ENCODE results near the gene KRT79.

KRT79 gene

DNA sequence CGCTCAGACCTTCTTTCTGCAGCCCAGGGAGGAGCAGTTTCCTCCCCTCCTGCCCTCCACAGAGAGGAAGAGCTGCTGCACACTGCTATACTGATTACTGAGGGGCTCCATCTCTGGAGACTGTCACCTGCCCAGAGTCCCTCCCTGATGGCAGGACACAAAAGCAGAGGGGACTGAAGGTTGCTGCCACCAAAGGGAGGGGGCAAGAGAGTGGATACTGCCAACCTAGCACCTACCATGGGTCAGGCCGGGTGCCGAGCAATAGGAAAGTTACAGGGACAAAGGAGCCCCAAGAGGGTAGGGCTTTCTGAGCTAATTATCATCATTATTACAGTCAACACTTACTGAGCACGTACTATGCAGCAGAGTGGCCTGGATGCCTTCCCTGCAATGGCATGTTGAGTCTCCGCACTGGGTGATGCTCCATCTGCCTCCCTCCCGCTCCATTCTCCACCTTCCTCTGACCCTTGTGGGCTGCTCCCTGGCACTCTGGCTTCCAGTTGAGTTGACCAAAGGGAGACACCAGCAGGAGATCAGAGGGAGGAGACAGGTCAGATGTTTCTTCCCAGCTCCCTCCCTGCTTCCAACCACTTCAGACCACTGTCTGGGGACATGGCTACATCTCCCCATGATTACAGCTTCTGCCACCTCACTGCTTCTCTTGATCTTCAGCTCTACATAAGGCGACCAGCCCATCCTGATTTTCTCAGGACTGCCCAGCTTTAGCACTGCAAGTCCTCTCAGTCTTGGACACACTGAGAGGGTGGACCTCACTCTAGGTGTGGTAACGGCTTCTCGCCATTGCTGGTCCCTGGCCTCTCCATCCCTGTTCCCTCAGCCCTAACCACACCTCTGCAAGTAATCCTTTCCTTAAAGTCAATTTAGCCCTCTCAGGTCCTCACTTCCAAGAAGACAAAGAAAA, 2.6 kb upstream of the KRT79 start:
- in situ Hi-C loops (cut with MboI; ENCODE audit: low sequenced_read_pairs), result no loop called here

DNA sequence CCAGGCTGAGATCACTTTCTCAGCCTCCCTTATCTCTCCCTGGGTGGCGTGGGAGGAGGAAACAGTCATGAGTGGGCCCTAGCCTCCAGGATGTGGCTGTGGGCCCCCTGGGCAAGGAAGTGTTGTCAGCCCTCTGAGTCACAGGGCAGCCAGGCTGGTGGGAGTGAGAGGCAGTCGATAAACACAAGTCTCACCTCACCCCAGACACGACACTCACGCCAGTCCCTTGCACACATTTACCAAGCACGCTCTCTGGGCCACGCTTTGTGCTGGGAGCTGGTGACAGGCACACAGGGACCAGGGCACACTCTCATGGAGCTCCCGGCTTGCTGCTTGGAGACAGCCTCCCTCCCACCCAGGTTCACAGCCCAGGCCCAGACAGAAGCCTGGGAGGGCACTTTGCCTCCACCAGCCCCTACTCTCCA, 1.9 kb upstream of the KRT79 start:
- in situ Hi-C loops (cut with MboI; ENCODE audit: low sequenced_read_pairs), result no loop called here

DNA sequence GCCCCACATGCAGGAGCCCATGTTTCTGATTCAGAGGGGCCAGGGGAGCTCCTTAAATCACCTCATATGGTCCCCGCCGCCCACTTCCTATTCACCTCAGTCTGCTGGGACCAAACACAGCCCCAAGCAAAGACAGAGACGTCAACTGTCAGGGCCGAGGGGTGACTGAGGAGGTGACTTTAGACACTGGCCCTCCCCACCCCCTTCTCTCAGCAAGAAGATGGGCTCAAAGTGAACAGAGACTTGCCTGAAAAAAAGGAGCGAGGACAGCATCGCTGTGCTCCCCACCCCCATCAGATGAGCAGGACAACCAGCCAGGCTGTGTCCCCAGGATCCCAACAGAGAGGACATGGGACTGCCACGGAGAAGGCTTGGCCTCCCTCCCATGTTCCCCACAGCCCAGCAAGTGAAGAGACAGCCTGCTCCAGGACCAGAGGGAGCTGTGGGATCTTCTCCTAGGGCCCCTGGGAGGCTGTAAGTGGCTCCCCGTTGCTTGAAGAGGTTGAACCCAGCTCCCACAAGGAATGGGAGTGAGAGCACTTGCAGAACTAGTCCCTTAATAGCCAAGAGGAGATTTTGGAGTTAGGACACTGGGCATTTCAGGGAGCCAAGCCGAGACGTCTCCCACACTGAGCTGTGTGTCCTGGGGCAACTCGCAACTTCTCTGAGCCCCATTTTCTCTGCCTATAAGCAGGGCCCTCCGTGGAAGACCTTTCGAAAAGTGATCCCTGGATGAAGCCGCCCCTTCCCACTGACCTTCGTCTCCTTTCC, 1.3 kb upstream of the KRT79 start:
- in situ Hi-C loops (cut with MboI; ENCODE audit: low sequenced_read_pairs), result no loop called here

DNA sequence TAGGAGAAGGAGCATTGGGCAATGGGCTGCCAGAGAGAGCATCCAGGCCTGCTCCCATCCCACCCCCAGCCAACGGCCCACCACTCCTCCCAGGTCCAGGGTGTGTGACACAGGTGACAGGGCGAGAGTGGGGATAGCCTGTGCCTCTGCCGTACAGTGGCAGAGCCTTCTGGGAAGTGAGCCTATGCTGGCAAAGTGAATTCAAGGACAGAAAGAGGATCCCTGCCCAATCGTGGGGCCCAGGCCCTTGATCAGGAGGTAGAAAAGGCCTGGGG, 553 bp upstream of the KRT79 start:
- in situ Hi-C loops (cut with MboI; ENCODE audit: low sequenced_read_pairs), result no loop called here

DNA sequence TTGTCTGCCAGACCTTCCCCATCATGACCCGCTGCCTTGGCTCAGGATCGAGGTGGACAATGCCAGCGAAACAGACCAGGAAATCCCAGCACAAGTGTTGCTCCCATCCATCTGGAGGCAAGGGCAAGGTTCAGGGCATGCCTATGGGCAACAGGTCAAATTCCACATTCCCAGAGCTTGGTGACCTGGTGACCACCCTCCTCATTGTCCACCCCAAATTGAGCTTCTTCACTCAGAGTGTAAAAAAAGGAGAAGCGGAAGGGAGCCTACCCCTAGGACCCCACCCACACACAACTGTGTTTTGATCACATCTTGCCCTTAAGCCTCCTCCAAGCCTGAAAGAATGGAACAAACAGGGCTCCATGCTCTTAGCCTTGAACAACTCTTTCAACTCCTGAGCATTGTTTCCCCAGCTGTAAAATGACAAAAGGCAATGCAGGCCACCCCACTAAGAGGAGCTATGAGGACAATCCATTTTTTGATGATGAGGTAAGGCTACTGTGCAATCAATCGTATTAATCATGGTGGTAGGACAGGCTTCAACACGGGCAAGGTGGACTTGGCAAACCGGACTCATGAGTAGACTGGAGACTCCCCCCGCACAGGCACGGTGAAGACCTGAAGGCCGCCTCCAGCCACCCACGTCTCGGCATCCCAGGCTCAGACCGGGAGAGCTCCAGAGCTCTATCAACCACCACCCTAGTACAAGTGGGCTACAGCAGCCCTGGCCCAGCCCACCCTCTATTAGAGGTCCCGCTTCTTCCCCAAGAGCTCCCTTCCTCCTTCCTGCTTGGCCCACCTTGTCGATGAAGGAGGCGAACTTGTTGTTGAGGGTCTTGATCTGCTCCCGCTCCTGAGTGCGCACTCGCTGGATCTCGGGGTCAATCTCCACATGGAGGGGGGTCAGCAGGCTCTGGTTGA, 866 bp downstream of the KRT79 start:
- in situ Hi-C loops (cut with MboI; ENCODE audit: low sequenced_read_pairs), result no loop called here

DNA sequence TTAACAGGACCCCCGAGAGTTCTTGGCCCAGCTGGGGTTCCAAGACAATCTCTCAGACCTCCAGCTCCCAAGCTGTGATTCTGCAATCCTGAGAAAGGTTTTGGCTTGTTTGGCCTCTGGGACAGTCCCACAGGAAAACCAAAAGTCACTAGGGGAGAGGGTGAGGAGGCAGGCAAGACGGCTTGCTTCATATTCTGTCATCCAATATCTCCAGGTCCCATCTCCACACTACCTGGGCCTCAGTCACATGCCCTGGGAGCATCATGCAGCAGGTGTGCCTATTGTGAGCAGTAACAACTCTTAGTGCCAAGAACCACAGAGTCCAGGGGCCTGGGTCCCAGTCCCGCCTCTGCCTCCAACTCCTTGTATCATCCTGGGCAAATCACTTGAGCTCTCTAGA, 1.7 kb downstream of the KRT79 start:
- in situ Hi-C loops (cut with MboI; ENCODE audit: low sequenced_read_pairs), result no loop called here

DNA sequence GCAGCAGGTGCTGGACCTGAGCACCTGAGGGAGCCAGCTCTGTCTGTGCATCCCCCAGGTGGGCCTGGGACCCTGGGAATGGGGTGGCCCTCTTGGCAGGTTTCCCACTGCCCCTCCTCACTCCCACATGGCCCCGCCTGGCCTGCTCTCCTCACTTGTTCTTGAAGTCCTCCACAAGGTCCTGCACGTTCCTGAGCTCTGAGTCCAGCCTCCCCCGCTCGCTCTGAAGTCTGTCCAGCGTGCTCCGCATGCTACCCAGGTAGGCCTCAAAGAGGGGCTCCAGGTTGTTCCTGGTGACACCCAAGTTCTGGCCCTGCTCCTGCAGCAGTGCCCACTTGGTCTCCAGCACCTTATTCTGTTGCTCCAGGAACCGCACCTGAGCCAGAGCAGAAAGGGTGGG, 2.9 kb downstream of the KRT79 start:
- in situ Hi-C loops (cut with MboI; ENCODE audit: low sequenced_read_pairs), result no loop called here

DNA sequence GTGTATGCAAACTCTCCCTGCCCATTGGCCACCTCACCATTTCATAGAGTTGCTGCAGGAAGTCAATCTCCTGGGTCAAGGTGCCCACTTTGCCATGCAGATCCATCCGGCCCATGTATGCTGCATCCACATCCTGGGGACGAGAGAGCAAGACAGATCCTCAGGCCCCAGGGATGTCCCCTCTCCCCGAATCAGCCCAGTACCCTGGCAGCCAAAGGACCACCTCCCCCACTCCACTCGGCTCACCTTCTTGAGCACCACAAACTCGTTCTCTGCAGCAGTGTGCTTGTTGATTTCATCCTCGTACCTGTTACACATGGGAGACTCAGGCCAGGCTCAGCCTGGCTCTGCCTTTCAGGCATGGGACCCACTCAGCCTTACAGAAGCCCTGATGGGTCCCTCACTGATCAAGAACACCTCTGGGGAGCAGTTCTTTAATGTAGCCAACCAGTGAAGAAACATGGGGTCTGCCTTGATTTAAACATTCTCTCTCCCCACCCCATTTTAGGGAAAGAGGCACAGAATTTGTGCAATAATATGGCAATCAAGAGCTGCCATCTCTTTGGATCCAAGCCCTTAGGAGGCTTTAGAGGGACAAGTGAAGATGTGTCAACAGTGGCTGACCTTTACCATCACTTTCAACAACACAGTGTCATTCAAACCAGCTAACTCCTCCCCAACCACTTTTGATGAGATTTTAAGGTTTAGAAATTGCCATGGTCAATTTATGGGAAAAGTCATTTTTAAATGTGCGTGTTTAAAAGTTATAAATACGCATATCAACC, 3.9 kb downstream of the KRT79 start:
- in situ Hi-C loops (cut with MboI; ENCODE audit: low sequenced_read_pairs), result no loop called here

DNA sequence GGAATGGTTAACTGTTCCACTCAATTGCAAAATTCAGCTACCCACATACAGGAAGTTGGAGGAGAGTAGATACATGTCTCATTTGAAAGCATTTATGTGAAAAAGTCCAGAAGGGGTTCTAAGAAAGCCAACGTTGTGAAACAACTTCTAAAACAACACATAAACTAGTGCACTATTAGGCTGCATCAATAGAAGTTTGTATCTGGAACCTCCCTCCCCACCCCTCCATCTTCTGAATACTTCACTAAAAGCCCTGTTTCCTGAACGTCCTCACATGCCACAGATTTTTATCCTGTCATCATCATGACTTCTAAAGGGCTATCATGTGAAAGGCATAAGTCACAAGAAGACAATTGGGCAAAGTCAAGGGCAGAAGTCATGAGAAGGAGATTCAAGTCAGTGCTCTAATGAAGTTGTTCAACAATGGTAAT, 5.5 kb downstream of the KRT79 start:
- in situ Hi-C loops (cut with MboI; ENCODE audit: low sequenced_read_pairs), result no loop called here

DNA sequence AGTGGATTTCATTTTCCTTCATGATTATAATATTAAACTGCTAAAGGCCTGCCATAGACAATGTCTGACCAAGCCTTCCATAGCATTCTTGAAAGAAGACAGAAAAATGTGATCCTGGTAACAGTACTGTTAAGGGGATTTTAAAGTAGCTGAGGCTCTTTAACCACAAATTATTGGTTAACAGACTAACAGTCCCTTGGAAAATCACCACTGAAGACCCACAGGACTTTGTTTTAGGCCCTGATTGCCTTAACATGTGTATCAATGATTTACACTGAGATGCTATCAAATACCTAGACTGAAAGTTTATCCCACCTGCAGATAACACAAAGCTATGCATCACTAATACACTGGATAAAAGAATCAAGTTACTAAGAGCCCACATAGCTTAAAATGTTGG, 6.0 kb downstream of the KRT79 start:
- in situ Hi-C loops (cut with MboI; ENCODE audit: low sequenced_read_pairs), result no loop called here

DNA sequence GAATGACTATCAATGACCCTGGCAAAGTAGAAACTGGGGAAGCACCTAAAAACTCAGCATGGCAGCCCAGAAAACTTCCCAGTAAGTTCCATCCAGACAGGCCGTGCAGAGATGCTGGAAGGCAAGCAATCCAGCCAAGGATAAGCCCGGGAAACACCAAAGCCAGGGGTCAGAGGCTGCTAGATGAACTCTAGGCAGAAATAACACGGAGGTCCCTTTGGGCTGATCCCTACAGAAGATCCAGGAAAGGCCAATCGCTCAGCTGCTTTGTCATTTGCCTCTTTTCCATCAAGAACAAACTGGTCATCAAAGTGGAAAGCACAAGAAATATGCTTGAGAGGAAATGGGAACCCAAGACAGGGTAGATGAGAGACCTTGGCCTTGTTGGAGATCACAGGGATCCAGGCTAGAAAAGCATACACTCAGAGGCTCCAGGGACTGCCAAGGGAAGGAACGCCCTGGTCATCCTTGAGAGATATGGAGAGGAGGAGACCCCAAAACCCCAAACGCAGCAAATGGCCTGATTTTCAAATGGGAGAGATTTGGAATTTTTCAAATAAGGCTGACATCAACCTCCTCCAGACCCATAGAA, 6.5 kb downstream of the KRT79 start:
- in situ Hi-C loops (cut with MboI; ENCODE audit: low sequenced_read_pairs), result no loop called here

DNA sequence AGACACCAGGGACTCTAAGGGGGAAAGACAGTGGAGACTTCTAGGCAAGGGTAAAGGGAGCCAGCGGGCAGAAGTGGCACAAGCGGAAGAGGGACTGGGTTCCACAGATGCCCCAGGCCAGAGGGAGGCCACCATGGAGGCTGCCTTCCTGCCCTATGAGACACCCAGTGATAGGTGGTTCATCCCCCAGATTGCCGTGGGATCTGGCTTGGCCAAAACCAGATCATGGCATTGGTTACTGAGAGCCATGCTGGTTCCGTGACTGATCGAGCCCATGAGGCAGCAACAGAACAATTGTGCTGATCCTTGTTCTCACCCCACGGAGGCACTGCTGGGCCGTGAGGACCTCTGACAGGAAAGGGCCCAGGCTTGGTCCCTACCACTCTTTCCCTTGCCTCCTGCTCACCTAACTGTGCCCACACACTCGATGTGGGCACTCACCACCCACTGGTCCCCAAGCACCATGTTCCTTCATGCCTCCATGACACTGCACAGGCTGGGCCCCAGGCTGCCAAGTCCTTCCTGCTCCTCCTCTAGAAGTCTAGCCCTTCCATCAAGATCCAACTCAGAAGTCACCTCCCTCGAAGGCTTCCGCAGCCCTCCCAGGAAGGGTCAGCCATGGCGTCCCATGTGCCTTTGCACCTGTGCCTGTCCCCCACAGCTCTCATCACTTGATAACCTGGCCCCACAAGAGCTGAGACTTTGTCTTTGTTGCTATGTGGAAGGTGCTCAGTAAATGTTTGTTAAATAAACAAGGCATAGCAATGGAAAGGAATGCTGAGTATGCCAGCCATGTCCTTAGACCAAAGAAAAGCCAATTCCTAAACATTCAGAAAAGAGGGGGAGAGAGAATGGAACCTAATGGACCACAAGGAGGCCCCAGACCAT, 7.3 kb downstream of the KRT79 start:
- in situ Hi-C loops (cut with MboI; ENCODE audit: low sequenced_read_pairs), result no loop called here

DNA sequence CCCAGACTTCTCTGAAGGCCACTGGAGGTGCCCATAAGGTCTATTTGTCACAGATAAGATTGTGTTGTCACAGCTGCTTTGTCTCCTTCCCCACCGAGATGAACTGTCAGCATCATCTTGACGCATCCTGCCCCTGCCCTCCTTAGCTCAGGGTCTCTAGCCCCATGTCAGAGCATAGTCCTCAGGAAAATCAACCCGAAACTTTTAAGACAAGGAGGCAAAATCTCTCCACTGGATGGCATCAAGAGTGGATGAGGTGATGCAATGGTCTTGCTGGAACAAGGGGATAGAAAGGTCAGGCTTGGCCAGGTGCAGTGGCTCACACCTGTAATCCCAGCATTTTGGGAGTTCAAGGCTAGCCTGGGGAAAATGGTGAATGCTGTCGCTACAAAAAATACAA, 8.2 kb downstream of the KRT79 start:
- in situ Hi-C loops (cut with MboI; ENCODE audit: low sequenced_read_pairs), result no loop called here

DNA sequence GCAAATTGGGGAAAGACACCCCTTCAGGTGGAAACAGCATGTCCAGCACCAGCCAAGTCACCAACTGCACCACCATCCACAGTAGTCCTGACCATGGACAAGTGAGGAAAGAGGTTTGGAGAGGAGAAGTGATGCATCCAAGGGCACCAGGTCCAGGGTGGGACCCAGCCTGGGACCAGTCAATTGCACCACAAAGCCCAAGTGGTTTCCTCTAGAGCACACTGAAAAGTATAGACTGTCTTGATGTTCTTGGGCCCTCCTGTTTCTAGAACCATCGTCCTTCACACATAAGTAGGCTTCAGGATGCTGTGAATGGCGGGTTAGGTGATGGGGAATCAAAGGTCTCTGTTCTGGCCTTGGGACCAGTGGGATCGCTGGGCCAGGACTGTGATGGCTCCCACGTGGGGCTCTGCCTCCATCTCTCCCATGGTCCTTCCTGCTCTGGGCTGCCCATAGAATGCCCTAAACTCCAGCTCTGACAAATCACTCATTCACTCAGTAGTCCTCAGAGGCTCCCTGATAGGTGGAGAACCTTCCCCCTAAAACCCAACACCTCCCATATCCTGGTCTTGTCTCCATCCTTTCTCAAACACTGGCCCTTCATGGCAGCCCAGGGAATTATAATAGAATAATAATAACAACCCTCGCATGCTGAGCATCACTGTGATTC, 9.2 kb downstream of the KRT79 start:
- in situ Hi-C loops (cut with MboI; ENCODE audit: low sequenced_read_pairs), result no loop called here

DNA sequence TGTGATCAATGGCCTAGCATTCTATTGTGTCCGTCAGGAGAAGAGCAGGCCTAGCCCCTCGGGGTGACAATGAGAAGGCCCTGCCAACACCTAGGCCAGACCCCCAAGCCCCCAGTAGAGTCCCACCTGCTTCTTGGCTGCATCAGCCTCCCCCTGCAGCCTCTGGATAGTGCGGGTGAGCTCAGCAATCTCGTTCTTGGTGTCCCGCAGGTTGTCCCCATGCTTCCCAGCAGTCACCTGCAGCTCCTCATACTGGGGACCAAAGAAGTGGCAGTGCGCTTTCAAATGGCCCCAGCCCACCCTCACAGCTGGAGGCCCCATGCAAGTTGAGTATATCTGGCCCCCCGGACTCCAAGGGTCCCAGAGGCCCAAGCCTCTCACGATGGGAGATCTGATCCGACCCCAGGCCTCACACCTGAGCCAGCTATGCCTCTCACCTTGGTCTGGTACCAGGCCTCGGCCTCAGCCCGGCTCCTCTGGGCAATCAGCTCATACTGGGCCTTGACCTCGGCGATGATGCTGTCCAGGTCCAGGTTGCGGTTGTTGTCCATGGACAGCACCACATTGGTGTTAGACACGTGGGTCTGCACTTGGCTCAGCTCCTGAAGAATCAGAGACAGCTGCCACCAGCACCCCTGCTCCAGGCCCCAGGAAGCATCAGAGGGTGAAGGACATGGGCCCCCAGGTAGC, 10.2 kb downstream of the KRT79 start:
- in situ Hi-C loops (cut with MboI; ENCODE audit: low sequenced_read_pairs), result no loop called here

DNA sequence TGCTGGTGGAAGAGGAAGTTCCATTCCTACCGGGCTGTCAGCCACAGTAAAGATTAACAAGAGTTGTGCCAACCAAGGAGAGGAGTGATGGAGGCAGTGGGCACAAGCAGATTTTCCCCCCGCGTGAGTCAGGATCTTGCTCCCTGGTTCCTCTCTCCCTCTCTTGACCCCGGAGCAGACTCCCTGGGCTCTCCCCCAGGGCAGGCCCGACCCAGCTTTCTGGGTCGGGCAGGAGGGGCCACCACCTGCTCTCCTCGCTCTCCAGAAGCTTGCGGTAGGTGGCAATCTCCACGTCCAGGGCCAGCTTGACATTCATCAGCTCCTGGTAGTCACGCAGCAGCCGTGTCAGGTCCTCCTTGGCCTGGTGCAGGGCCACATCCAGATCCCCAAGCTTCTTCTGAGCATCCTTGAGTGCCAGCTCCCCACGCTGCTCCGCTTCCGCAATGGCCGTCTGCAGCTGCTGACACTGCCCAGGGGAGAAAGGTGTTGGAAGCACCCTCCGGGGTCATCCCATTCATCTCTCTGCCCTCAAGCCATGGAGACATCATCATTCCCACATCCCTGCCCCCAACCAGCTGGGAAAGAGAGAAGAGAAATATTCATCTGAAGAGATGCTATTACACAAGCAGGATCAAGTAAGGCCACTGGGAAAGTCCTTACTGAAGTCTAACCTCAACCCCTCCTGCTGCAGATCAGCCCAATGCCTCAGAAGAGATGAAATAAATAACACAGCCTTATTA, 11.2 kb downstream of the KRT79 start:
- in situ Hi-C loops (cut with MboI; ENCODE audit: low sequenced_read_pairs), result no loop called here

All from HL-60/S4 treated with phorbol 12-myristate 13-acetate at 8.2 ng/mL for 4 days and 3 days (cell line).